ENCODE measurements around the gene CGN.
A peak's percentile ranks its signal among the peaks of the same experiment; 100 is the strongest.

CGN gene

DNA sequence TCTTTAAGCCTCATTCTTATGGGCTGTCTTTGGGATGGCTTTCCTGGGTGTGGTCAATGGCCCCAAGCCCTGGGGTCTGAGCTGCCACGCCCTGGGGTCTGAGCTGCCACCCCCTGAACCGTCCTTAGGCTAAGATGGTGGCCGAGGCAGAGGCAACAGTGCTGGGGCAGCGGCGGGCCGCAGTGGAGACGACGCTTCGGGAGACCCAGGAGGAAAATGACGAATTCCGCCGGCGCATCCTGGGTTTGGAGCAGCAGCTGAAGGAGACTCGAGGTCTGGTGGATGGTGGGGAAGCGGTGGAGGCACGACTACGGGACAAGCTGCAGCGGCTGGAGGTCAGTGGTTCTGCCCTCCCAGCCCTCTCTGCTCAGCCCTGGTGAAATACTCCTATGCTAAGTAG, 18.6 kb downstream of the CGN start:
- Histone ChIP-seq H3K4me3 (no peak overlapping the region), H3K27ac (no peak overlapping the region)

DNA sequence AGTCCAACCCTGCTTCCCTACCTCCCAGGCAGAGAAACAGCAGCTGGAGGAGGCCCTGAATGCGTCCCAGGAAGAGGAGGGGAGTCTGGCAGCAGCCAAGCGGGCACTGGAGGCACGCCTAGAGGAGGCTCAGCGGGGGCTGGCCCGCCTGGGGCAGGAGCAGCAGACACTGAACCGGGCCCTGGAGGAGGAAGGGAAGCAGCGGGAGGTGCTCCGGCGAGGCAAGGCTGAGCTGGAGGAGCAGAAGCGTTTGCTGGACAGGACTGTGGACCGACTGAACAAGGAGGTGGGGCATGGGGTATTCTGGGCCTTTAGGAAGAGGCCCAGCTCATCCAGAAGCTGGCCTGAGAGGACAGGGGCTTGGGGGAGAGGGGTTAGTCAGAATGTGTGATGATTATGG, 19.3 kb downstream of the CGN start:
- H3K4me3 ChIP-seq: no peak overlapping the region
- TF ChIP-seq, protein P1, sequence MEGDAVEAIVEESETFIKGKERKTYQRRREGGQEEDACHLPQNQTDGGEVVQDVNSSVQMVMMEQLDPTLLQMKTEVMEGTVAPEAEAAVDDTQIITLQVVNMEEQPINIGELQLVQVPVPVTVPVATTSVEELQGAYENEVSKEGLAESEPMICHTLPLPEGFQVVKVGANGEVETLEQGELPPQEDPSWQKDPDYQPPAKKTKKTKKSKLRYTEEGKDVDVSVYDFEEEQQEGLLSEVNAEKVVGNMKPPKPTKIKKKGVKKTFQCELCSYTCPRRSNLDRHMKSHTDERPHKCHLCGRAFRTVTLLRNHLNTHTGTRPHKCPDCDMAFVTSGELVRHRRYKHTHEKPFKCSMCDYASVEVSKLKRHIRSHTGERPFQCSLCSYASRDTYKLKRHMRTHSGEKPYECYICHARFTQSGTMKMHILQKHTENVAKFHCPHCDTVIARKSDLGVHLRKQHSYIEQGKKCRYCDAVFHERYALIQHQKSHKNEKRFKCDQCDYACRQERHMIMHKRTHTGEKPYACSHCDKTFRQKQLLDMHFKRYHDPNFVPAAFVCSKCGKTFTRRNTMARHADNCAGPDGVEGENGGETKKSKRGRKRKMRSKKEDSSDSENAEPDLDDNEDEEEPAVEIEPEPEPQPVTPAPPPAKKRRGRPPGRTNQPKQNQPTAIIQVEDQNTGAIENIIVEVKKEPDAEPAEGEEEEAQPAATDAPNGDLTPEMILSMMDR (IDR thresholded peaks at IDR 0.05): no peak
- DNase-seq (ENCODE audit: low spot score): no peak
- no peak overlapping the region for H3K27ac ChIP-seq

More for the DNA sequence above, 18.6 kb downstream of the CGN start:
- TF ChIP-seq, protein P1 (IDR thresholded peaks at IDR 0.05): no peak
- peak; percentile 63 for DNase-seq (ENCODE audit: low spot score)

DNA sequence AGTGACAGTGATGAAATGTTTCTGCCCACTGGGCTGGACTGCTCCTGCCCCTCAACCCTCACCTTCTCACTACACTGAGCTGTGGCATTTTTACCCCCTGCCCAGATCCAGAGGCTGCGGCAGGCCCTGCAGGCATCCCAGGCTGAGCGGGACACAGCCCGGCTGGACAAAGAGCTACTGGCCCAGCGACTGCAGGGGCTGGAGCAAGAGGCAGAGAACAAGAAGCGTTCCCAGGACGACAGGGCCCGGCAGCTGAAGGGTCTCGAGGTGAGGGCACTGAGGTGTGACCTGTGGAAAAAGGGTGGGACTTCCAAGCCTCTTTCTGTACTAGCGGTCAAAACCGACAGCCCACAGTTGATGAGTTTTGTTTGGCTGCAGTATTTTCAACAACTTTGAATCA, 22.7 kb downstream of the CGN start:
- TF ChIP-seq, protein P1 (IDR thresholded peaks at IDR 0.05): no peak

DNA sequence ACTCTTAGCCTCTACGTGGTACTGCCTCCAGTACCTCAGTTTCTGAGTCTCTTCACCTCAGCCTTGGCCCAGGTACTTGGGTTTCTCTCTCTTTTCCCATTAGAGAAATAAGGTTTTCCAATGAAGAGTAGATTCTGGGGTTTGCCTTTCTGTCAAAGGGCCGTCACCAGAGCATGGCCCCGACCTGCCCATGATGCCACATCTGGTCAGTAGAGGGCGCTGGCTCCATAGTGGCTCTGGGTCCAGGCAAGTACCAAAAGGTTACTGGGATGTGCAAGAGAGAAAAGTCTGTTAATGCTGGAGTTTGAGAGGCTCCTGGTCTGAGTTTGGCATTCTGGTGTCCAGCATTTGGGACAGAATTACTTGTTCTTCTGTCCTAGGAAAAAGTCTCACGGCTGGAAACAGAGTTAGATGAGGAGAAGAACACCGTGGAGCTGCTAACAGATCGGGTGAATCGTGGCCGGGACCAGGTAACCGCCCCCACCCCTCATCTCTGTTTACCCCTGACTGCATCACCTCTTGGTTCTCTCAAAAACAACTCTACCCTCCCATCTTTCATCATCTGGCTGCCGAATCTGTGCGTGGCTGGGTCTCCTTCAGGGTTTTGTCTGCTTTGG, 23.6 kb downstream of the CGN start:
- DNase-seq (ENCODE audit: low spot score): no peak
- TF ChIP-seq, protein P1 (IDR thresholded peaks at IDR 0.05): peak; percentile 84
- Histone ChIP-seq H3K4me3 (no peak overlapping the region), H3K27ac (no peak overlapping the region)

More for the DNA sequence above, 22.7 kb downstream of the CGN start:
- Histone ChIP-seq H3K4me3 (no peak overlapping the region), H3K27ac (no peak overlapping the region)
- peak; percentile 59 for DNase-seq (ENCODE audit: low spot score)

DNA sequence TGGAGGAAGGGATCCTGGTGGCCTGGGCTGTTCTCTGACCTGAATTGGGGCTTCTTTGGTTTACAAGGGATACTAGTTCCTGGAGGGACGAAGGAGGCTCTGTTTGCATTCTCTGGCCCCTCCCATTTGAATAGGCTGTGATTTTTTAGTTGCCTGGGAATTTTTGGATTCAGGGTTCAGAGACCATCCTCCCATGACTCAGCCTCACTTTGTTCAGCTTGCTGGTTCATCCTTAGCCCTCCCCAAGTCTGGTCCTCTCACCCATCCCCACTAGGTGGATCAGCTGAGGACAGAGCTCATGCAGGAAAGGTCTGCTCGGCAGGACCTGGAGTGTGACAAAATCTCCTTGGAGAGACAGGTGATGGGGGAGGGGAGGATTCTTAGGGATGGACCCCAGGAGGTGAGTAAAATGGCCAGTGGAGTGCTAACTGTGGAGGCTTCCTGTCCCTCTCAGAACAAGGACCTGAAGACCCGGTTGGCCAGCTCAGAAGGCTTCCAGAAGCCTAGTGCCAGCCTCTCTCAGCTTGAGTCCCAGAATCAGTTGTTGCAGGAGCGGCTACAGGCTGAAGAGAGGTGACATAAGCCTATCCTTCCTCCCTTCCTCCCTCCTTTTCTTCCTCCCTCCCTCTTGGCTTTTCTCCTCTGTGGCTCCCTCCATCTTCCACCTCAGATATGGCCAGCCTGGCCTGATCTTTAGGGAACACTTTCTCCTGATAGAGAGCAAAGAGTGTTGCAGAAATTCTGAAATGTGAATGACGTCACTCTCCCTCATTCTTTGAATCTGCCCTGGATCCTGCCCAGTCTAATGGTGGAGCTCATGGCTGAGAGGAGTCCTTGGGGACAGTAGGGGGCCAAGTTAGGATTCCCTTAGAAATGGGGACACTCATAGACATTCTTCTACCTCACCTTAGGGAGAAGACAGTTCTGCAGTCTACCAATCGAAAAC, 24.4 kb downstream of the CGN start:
- TF ChIP-seq, protein P1 (IDR thresholded peaks at IDR 0.05): no peak
- H3K27ac ChIP-seq: no peak overlapping the region
- DNase-seq (ENCODE audit: low spot score): no peak
- H3K4me3 ChIP-seq: no peak overlapping the region

DNA sequence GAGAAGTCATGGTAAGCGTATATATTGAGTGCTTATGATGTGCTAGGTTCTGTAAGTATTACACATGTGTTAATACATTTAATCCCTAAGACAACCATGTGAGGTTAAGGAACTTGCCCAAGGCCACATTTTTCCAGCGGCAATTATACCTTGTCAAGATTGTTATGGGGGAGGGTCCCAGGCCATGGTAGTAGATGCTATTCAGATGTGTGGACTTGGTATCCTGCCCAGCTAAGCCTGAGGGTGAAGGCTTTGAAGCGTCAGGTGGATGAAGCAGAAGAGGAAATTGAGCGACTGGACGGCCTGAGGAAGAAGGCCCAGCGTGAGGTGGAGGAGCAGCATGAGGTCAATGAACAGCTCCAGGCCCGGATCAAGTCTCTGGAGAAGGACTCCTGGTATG, 25.3 kb downstream of the CGN start:
- no peak overlapping the region for H3K4me3 ChIP-seq
- TF ChIP-seq, protein P1 (IDR thresholded peaks at IDR 0.05): no peak
- DNase-seq (ENCODE audit: low spot score): no peak
- no peak overlapping the region for H3K27ac ChIP-seq
